ENCODE results near the gene IER2.
"Not testable (repeated sequence)": the region's sequence is repeated elsewhere in the genome, so short reads cannot be mapped to it uniquely, and the experiment has no call there.

The IER2 gene

DNA sequence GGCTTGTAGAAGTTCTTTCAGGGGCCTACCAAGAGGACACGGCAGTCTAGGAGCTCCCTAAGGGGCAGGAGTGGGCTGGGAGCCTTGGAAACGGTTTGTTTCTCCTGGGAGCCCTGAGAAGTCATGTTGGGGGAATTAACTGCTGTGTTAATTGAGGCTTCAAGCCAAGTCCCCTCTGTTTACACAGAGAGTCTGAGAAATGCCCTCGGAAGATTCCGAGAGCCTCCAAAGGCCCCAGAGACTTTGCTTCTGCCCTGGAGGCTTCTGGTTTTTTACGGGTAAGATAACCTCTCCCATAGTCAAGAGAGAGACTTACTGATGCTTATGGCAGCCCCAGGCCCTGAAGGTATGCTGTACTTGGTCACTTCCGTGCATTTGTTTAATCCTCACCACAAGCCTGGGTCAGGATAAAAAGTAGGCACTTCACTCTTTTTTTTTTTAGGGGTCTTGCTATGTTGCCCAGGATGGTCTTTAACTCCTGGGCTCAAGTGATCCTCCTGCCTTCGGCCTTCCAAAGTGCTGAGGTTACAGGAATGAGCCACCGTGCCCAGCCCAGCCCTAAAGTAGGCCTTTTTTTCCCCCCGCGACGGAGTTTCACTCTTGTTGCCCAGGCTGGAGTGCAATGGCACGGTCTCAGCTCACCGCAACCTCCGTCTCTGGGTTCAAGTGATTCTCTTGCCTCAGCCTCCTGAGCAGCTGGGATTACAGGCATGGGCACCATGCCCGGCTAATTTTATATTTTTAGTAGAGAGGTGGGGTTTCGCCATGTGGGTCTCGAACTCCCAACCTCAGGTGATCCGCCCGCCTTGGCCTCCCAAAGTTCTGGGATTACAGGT lies 15.2 kb downstream of the IER2 start:
- DNase-seq: no peak

DNA sequence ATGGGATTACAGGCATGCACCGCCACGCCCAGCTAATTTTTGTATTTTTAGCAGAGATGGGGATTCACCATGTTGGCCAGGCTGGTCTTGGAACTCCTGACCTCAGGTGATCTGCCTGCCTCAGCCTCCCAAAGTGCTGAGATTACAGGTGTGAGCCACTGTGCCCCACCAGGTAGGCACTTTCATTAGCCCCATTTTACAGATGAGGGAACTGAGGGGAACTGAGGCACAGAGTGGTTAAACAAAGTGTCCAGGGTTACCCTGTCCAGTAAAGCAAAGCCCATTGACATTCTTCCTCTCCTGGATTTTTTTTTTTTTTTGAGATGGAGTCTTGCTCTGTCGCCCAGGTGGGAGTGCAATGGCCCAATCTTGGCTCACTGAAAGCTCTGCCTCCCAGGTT lies 15.9 kb downstream of the IER2 start:
- DNase-seq: not testable (repeated sequence)

DNA sequence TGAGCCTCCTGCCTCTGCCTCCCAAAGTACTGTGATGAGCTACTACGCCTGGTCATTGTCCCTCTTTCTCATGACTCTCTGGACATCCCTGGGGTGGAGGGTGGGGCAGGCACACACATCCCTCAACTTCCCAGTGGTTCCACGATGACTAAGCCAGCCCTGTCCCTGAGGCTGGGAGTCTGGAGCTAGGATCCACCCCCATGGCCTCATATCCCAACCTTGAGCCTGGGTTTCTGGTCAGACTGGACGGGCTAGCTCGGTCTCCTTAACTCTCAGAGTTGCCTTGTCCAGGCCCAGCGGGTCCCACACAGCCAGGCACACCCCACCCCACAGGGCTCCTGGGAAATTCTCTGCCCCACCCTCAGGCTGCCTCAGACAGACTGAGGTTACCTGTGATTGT lies 19.6 kb downstream of the IER2 start:
- no peak for DNase-seq

DNA sequence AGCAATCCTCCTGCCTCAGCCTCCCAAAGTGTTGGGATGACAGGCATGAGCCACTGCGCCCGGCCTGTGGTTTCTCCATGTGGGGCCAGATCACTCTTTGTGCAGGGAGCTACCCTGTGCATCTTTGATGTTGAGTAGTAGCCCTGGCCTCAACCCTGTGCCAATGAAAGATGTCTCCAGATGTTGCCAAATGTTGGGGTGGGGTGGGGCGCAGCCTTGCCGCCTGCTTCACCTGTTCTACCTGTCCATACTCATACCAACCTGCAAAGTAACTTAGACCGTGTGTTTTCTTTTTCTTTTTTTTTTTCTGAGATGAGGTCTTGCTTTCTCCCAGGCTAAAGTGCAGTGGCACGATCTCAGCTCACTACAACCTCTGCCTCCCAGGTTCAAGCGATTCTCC lies 20.9 kb downstream of the IER2 start:
- no peak for DNase-seq

DNA sequence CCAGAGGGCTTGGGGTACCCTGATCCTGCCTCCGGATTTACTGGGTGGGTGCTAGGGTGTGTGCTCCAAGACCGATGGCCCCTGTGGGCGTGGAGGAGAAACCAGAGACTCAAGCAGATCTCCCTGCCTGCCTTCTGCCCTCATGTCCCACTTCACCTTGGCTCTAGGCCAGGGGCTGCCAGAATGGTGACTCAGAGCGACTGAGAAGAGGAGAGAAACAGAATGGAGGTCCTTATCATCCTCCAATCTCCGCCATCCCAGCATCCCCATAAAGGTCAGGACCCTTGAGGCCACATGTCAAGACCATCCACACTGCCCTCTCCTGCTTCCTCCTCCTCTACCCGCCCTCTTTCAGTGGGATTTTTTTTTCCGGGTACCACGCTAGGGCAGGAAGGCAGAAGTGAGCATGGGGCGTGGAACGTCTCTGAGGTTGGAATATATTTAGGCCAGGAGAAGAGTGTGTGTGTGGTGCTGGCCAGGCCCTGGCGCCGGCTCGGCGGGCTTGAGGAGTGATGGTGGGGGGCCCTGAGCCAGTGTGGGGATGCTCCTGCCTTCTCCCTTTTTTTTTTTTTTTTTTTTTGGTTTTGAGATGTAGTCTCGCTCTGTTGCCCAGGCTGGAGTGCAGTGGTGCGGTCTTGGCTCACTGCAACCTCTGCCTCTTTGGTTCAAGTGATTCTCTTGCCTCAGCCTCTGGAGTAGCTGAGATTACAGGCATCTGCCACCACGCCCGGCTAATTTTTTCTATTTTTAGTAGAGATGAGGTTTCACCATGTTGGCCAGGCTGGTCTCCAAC lies 22.3 kb downstream of the IER2 start:
- DNase-seq: no peak

DNA sequence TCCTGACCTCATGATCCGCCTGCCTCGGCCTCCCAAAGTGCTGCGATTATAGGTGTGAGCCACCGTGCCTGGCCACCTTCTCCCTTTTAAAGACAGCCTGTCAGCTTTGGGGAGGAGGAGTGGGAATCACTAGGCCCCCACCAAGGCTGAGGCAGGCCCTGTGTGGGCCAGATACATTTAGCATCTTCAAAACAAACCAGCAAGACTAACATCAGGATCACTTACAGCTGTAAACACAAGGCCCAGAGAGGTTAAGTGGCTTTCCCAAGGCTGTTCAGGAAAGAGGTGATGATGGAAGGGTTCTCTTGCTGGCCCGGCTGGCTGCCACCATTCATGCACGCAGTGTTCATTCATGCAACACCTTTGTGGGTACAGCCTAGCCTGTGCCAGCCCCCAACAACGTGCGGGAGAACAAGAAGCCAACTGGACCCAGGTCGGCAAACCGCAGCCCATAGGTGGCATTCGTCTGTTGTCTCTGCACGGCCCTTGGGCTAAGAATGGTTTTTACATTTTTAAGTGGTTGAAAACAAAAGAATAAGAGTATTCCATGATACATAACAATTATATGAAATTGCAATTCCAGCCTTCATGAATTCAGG lies 23.0 kb downstream of the IER2 start:
- DNase-seq: no peak

DNA sequence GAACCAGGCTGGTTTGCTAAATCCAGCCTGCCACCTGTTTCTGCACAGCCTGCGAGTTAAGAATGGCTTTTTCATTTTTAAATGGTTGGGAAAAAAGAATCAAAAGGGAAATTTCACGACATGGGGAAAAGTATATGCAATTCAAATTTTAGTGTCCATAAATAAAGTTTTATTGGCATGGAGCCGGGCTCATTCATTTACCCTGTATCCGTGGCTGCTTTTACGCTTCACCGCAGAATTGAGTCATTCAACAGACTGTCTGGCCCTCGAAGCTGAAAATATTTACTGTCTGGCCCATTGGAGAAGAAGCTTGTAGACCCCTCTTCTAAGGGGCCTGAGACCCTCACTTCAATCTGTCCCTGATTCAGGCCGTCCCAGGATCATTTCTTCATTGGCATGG lies 26.1 kb downstream of the IER2 start:
- DNase-seq: no peak

DNA sequence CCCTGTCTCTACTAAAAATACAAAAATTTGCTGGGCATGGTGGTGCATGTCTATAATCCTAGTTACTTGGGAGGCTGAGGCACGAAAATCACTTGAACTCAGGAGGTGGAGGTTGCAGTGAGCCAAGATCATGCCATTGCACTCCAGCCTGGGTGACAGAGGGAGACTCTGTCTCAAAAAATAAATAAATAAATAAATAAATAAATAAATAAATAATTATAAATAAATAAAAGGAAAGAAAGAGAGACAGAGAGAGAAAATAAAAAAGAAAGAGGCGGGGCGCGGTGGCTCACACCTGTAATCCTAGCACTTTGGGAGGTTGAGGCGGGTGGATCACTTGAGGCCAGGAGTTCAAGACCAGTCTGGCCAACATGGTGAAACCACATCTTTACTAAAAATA lies 27.4 kb downstream of the IER2 start:
- DNase-seq: not testable (repeated sequence)

DNA sequence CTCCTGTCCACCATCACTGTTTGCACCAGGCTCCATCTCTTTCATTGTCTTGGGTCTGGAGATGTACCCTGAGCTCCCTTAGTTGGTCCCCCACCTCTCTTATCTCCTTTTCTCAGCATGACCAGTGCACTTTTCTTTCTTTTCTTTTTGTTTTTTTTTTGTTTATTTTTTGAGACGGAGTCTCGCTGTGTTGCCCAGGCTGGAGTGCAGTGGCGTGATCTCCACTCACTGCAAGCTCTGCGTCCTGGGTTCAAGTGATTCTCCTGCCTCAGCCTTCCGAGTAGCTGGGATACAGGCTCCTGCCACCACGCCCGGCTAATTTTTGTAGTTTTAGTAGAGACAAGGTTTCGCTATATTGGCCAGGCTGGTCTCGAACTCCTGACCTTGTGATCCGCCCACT lies 28.1 kb downstream of the IER2 start:
- not testable (repeated sequence) for DNase-seq

DNA sequence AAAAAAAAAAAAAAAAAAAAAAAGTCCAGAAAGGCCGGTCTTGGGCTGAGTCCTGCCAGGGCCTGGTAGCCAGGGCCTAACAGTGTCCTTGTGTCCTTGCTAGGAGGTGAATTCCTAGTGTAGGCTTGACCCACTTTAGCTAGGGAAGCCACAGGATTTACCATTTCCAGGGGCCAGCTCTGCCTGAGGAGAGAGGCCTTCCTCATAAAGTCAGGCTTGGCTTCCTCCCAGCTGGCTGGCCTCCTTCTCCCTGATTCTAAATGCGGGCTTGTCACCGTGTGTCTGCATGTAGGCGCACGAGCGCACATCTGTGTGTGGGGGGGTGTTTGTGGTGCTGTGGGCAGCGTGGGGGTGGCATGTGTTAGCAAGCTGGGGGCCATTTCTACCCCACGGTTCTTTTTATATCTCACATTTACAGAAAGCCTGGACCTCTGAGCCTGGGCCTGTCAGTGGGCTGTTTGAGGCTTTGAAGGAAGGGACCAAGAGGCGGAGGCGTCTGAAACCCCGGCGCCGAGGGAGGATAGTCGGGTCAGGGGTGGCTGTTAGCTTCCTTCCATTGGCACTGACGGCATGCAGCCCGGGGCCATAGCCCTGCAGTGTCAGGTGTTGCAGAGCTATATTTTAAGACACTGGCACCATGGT lies 31.7 kb downstream of the IER2 start:
- no peak for DNase-seq

DNA sequence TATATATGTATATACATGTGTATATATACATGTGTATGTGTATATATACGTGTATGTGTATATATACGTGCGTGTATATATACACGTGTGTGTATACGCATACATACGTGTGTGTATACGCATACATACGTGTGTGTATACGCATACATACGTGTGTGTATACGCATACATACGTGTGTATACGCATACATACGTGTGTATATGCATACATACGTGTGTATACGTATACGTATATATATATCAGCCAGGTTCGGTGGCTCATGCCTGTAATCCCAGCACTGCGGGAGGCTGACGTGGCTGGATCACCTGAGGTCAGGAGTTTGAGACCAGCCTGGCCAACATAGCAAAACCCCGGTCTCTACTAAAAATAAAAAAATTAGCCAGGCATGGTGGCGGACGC lies 34.7 kb downstream of the IER2 start:
- not testable (repeated sequence) for DNase-seq

DNA sequence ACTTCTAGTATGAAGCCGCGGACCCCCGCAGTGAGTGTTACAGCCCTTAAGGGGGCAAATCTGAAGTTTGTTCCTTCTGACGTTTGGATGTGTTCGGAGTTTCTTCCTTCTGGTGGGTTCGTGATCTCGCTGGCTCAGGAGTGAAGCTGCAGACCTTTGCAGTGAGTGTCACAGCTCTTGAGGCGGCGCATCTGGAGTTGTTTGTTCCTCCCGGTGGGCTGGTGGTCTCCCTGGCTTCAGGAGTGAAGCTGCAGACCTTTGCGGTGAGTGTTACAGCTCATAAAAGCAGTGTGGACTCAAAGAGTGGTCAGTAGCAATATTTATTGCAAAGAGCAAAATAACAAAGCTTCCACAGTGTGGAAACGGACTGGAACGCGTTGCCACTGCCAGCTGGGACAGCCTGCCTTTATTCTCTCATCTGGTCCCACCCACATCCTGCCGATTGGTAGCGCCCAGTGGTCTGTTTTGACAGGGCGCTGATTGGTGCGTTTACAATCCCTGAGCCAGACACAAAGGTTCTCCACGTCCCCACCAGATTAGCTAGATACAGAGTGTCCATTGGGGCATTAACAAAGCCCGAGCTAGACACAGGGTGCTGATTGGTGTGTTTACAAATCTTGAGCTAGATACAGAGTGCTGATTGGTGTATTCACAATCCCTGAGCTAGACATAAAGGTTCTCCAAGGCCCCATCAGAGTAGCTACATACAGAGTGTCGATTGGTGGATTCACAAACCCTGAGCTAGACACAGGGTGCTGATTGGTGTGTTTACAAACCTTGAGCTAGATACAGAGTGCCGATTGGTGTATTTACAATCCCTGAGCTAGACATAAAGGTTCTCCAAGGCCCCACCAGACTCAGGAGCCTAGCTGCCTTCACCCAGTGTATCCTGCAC lies 35.8 kb downstream of the IER2 start:
- not testable (repeated sequence) for DNase-seq

DNA sequence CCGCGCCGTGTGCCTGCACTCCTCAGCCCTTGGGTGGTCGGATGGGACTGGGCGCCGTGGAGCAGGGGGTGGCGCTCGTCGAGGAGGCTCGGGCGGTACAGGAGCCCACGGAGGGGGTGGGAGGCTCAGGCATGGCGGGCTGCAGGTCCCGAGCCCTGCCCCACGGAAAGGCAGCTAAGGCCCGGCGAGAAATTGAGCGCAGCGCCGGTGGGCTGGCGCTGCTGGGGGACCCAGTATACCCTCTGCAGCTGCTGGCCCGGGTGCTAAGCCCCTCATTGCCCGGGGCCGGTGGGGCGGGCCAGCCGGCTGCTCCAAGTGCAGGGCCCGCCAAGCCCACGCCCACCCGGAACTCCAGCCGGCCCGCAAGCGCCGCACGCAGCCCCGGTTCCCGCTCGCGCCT lies 36.5 kb downstream of the IER2 start:
- not testable (repeated sequence) for DNase-seq

DNA sequence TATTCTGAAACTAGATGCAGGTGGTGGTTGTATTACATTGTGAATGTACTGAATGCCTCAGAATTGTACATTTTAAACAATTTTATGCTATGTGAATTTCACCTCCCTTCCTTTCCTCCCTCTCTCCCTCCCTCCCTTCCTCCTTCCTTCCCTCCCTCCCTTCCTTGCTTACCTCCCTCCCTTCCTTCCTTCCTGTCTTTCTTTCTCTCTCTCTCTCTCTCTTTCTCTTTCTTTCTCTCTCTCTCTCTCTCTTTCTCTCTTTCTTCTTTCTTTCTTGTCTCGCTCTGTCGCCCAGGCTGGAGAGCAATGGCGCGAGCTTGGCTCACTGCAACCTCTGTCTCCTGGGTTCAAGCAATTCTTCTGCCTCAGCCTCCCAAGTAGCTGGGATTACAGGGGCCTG lies 37.2 kb downstream of the IER2 start:
- DNase-seq: no peak

DNA sequence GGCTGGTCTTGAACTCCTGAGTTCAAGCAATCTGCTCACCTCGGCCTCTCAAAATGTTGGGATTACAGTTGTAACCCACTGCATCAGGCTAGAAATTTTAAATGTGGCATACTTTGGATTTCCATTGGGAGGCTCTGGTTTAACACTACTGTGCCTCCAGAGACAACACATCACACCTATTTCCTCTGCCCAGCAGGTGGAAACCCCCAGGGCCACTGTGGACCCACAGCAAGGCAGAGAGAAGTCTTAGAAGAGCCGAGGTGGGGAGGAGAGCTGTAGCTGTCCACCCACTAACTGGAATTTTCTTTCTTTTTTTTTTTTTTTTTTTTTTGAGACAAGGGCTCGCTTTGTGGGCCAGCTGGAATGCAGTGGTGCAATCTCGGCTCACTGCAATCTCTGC lies 39.4 kb downstream of the IER2 start:
- no peak for DNase-seq

DNA sequence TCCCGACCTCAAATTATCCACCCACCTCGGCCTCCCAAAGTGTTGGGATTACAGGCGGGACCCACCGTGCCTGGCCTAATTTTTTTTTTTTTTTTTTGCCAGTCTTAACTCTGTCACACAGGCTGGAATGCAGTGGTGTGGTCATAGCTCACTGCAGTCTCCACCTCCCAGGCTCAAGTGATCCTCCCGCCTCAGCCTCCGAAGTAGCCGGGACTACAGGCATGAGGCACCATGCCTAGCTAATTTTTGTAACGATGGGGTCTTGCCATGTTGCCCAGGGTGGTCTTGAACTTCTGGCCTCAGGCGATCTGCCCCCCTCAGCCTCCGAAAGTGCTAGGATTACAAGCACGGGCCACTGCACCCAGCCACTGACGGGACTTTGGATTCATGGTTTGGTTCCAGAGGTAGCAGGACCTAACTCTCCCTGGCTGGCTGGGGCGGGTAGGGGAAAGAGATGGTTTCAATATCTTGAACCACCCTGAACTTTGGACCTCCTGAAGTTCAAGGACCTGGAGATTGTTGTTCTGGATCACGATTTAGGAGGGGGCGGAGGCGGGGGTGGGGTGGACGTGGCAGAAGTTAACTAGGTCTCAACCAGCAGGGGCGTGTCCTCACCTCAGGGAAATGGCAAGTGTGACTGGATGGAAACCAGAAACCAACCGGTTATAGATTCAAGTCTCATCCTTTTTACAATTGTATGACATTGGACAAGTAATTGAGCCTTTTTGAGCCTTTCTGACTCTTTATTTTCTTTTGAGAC lies 40.8 kb downstream of the IER2 start:
- DNase-seq: no peak

DNA sequence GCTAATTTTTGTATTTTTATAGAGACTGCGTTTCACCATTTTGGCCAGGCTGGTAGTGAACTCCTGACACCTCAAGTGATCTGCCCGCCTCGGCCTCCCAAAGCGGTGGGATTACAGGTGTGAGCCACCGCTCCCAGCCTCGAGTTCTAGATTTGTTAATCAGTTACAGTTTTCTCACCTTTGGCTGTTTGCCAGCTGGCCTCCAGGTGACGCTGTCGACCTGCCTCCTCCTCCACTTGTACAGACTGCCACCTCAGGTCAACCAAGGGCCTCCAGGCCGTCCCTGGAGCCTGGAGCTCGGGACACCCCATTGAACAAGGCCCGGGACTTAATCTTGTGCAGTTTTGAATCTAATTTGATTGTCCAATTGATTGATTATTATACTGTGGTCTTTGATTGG lies 45.5 kb downstream of the IER2 start:
- DNase-seq: no peak

DNA sequence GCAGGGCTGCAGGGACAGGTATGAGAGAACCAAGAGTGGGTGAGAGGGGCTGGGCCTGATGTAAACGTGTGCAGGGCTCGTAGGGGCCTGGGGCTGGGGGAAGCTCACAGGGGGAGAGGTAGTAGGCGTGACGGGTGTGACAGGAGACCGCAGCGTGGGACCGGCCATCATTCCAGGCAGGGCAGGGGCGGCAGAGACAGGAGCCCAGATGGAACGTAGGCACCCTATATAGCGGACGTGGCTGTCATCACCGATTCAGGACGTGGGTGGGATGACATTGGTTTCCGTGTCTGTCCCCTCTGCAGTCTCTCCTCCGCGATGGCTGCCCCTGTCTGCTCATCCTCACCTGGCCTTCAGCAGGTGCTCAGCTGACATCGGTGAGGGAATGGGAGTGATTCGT lies 48.4 kb downstream of the IER2 start:
- DNase-seq: no peak

DNA sequence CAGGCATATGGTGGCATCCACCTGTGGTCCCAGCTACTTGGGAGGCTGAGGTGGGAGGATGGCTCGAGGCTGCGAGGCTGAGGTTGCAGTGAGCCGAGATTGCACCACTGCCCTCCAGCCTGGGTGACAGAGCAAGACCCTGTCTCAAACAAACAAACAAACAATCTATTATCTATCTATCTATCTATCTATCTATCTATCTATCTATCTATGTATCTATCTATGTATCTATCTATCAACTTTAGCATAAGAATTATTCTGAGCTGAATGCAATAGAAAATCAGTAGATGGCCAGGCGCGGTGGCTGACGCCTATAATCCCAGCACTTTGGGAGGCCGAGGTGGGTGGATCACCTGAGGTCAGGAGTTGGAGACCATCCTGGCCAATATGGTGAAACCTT lies 51.9 kb downstream of the IER2 start:
- DNase-seq: not testable (repeated sequence)

Data from NCI-H1436 treated with DMSO at 0.1 percent for 48 hours (cell line).